ENCODE measurements around the gene CACNB3. TPM values are rescaled to one million over a fixed set of nuclear protein-coding genes. Genes with fewer than 3 reads are reported as not detected.

CACNB3 gene
- 10 to 100 TPM in 1 of 2 donors, 1 to 10 TPM in 1; 4.6 to 21.8 TPM for total RNA-seq

GRCh38 chr12:48817873-48818830 is at the start of gene CACNB3:
Gene CACNB3, plus strand, starts transcription at chr12:48818496. Its CDS starts 434 bp downstream, at chr12:48818930.
- no peaks in the 10 kb centered on the region for H3K9me3 ChIP-seq
- H3K36me3 ChIP-seq, result no peaks in the 10 kb centered on the region
- intact Hi-C loops (cut with DNase I), result no loop called here
- peak within 1 kb of the TSS; percentile 59 to 69 for H3K4me3 ChIP-seq
- under 1% methylated on average over 74 of the region's 79 CpGs for WGBS
- H3K4me1 ChIP-seq (replicated peaks), result peaks cover 2% of the 10 kb centered on the region
- DNase-seq (ENCODE audit: low spot score), result peak; percentile 60
- peak; percentile 25 for TF ChIP-seq POLR2AphosphoS5 (IDR thresholded peaks at IDR 0.05)
- TF ChIP-seq CTCF (IDR thresholded peaks at IDR 0.05), result no peak
- TF ChIP-seq POLR2A (IDR thresholded peaks at IDR 0.05), result peak; percentile 45
- H3K27ac ChIP-seq, result peak within 1 kb of the TSS in 1 of 2 donors; percentile 61
- H3K27me3 ChIP-seq (replicated peaks; ENCODE audit: insufficient read depth), result no peaks in the 10 kb centered on the region

- H3K9me3 ChIP-seq, result no peaks in the 10 kb centered on the region
- no peaks in the 10 kb centered on the region for H3K4me1 ChIP-seq (replicated peaks)
- peaks cover 0 to 7% of the 10 kb centered on the region in 2 donors for H3K36me3 ChIP-seq
- 88% methylated on average over 9 of the region's 9 CpGs for WGBS
- no peak for DNase-seq (ENCODE audit: low spot score)
- no peak overlapping the region for H3K27ac ChIP-seq
- no peak for TF ChIP-seq CTCF (IDR thresholded peaks at IDR 0.05)
- no peak for TF ChIP-seq POLR2A (IDR thresholded peaks at IDR 0.05)
- TF ChIP-seq POLR2AphosphoS5 (IDR thresholded peaks at IDR 0.05), result no peak
- H3K4me3 ChIP-seq, result no peak overlapping the region
- H3K27me3 ChIP-seq (replicated peaks; ENCODE audit: insufficient read depth), result no peaks in the 10 kb centered on the region
- intact Hi-C loops (cut with DNase I), result no loop called here
Measured at GRCh38 chr12:48768736-48769135, 49.6 kb upstream of the CACNB3 start.

- no peaks in the 10 kb centered on the region for H3K9me3 ChIP-seq
- intact Hi-C loops (cut with DNase I), result no loop called here
- DNase-seq (ENCODE audit: low spot score), result no peak
- 88% methylated on average over 10 of the region's 10 CpGs for WGBS
- no peaks in the 10 kb centered on the region for H3K4me1 ChIP-seq (replicated peaks)
- H3K36me3 ChIP-seq, result peaks cover 0 to 13% of the 10 kb centered on the region in 2 donors
- H3K27me3 ChIP-seq (replicated peaks; ENCODE audit: insufficient read depth), result no peaks in the 10 kb centered on the region
- TF ChIP-seq POLR2AphosphoS5 (IDR thresholded peaks at IDR 0.05) (no peak), CTCF (IDR thresholded peaks at IDR 0.05) (no peak), POLR2A (IDR thresholded peaks at IDR 0.05) (no peak)
- H3K27ac ChIP-seq, result no peak overlapping the region
- H3K4me3 ChIP-seq, result no peak overlapping the region
Measured at GRCh38 chr12:48770756-48771155, 47.5 kb upstream of the CACNB3 start.

- Histone ChIP-seq H3K4me1 (replicated peaks) (no peaks in the 10 kb centered on the region), H3K27ac (no peak overlapping the region), H3K27me3 (replicated peaks; ENCODE audit: insufficient read depth) (no peaks in the 10 kb centered on the region), H3K4me3 (no peak overlapping the region), H3K9me3 (no peaks in the 10 kb centered on the region), H3K36me3 (peaks cover 0 to 13% of the 10 kb centered on the region in 2 donors)
- WGBS, result 94% methylated on average over 13 of the region's 13 CpGs
- intact Hi-C loops (cut with DNase I), result no loop called here
- TF ChIP-seq POLR2A (IDR thresholded peaks at IDR 0.05), result no peak
- no peak for TF ChIP-seq POLR2AphosphoS5 (IDR thresholded peaks at IDR 0.05)
- TF ChIP-seq CTCF (IDR thresholded peaks at IDR 0.05), result no peak
- no peak for DNase-seq (ENCODE audit: low spot score)
Measured at GRCh38 chr12:48771588-48772112, 46.6 kb upstream of the CACNB3 start.

Measured in prostate gland (tissue), 2 donors.